HFF-Myc (cell line): Measurements from ENCODE around the gene SCLT1.

Experiments used
- DNase-seq: peaks from one replicate; pipeline ENCODE4 v3.0.0-alpha.2; 2011; ENCODE audit warnings: low read depth; ENCODE audit errors: extremely low read depth
- H3K4me3 ChIP-seq: replicated peaks from 2 replicates; pipeline ENCODE4 v1.5.1; 2011; ENCODE audit warnings: low read depth, mild to moderate bottlenecking, control low read depth, low read length
- TF ChIP-seq, protein P1 (sequence below): IDR thresholded peaks from 2 replicates; pipeline ENCODE4 v1.5.1; 2012; ENCODE audit warnings: mild to moderate bottlenecking, low read depth, low read length, control low read depth; ENCODE audit errors: missing control alignments

SCLT1 gene

DNA sequence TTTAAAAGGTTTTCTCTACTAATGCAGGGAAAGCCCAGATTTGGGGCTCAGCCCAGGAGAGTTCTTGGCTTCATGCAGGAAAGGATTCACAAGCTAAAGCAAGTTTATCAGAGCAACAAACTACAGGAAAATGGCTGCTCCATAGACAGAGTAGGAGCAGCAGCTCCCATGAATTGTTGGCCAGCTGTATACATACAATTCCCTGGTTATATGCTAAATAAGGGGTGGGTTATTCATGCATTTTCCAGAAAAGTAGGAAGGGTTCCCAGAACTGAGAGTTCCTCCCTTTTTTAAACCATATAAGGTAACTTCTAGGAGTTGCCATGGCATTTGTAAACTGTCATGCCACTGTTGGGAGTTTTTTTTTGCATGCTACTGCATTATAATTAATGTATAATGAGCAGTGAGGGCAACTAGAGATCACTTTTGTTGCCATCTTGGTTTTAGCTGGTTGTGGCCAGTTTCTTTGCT is 5.2 kb upstream of the SCLT1 start:
- TF ChIP-seq, protein P1, sequence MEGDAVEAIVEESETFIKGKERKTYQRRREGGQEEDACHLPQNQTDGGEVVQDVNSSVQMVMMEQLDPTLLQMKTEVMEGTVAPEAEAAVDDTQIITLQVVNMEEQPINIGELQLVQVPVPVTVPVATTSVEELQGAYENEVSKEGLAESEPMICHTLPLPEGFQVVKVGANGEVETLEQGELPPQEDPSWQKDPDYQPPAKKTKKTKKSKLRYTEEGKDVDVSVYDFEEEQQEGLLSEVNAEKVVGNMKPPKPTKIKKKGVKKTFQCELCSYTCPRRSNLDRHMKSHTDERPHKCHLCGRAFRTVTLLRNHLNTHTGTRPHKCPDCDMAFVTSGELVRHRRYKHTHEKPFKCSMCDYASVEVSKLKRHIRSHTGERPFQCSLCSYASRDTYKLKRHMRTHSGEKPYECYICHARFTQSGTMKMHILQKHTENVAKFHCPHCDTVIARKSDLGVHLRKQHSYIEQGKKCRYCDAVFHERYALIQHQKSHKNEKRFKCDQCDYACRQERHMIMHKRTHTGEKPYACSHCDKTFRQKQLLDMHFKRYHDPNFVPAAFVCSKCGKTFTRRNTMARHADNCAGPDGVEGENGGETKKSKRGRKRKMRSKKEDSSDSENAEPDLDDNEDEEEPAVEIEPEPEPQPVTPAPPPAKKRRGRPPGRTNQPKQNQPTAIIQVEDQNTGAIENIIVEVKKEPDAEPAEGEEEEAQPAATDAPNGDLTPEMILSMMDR: no peak
- no peak overlapping the region for H3K4me3 ChIP-seq
- no peak for DNase-seq

- peak within 1 kb of the TSS; percentile 50 for H3K4me3 ChIP-seq
- TF ChIP-seq, protein P1: no peak
- no peak for DNase-seq
These were observed 2.6 kb upstream of the SCLT1 start, which contains the start of gene C4orf33 for GRCh38 chr4:129095811-129096454. Gene C4orf33 (plus strand): TSS chr4:129096152. CDS start chr4:129102611, 6,459 bp downstream.

DNA sequence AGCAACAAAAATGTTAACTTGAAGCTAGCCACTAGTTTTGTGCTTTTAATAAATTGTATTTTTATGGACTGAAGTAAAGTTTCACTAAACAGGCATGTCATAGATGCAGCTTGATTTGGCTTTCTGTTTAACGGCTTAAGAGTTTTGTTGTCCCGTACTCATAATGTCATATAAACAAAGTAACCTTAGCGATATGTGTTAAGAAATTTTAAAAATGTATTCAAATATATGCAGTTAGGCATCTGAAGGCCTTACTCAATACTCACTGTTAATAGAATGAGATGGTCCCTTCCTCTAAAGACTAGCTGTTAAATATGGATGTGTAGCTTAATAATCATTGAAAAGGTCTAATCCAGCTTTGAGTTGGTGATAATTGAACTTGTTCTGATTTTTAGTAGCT is 1.0 kb upstream of the SCLT1 start:
- no peak overlapping the region for H3K4me3 ChIP-seq
- DNase-seq: no peak
- TF ChIP-seq, protein P1: no peak

GRCh38 chr4:129092631-129093190 is 628 bp downstream of the SCLT1 start:
- H3K4me3 ChIP-seq: peak overlapping the region; percentile 75
- DNase-seq: no peak
- TF ChIP-seq, protein P1: no peak

DNA sequence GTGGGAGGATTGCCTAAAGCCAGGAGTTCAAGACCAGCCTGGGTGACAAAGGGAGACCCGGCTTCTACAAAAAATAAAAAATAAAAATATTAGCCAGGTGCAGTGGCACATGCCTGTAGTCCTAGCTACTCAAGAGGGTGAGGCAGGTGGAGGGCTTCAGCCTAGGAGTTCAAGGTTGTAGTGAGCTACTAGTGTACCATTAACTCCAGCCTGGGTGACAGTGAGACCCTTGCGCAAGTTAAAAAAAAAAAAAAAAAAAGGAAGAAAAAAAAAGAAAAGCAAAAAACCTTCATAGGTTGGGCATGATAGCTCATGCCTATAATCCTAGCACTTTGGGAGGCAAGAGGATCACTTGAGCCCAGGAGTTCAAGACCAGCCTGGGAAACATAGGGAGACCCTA is 5.8 kb downstream of the SCLT1 start:
- H3K4me3 ChIP-seq: no peak overlapping the region
- TF ChIP-seq, protein P1: no peak
- no peak for DNase-seq

- no peak for DNase-seq
- H3K4me3 ChIP-seq: no peak overlapping the region
- TF ChIP-seq, protein P1: no peak
These were observed 7.9 kb downstream of the SCLT1 start for GRCh38 chr4:129085472-129085871.

- no peak for DNase-seq
- TF ChIP-seq, protein P1: no peak
- no peak overlapping the region for H3K4me3 ChIP-seq
These were observed 11.0 kb downstream of the SCLT1 start for GRCh38 chr4:129082302-129082701.
